ENCODE results near the gene RASSF5.

RASSF5 gene

DNA sequence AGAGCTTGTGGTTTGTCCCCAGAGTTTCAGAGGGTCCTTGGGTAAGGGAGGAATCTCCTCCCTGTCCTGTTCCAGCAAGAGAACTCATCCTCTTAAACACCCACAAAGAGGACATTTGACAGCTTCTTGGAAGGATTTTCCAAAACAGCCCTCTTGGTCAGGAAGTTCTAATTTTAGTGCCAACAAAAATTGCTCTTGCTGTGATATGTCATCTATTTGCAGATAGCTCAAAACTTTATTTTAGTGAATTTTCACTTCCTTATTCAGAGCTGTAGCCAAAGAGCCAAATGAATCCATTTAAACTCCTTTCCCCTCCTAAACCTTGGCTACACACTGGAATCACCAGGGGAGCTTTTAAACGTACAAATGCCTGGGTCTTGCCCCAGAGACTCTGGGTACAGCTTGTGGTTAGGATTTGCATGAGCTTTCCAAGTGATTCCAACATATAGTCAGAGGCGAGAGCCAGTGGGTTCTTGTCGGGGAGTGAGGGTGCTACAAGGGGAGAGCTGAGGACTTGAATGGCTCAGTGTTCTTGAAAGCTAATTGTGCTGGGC is 11.8 kb upstream of the RASSF5 start:
- no peaks in the 10 kb centered on the region for H3K36me3 ChIP-seq (ENCODE audit: low read depth)
- no peak for DNase-seq (ENCODE audit: low spot score)
- H3K27ac ChIP-seq (ENCODE audit: poor library complexity, severe bottlenecking), result no peak overlapping the region
- no peak for ATAC-seq (ENCODE audit: low read depth)
- no peak overlapping the region for H3K4me3 ChIP-seq (ENCODE audit: severe bottlenecking)
- TF ChIP-seq, protein P1, sequence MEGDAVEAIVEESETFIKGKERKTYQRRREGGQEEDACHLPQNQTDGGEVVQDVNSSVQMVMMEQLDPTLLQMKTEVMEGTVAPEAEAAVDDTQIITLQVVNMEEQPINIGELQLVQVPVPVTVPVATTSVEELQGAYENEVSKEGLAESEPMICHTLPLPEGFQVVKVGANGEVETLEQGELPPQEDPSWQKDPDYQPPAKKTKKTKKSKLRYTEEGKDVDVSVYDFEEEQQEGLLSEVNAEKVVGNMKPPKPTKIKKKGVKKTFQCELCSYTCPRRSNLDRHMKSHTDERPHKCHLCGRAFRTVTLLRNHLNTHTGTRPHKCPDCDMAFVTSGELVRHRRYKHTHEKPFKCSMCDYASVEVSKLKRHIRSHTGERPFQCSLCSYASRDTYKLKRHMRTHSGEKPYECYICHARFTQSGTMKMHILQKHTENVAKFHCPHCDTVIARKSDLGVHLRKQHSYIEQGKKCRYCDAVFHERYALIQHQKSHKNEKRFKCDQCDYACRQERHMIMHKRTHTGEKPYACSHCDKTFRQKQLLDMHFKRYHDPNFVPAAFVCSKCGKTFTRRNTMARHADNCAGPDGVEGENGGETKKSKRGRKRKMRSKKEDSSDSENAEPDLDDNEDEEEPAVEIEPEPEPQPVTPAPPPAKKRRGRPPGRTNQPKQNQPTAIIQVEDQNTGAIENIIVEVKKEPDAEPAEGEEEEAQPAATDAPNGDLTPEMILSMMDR (IDR thresholded peaks at IDR 0.05; ENCODE audit: poor library complexity, severe bottlenecking), result no peak
- no peaks in the 10 kb centered on the region for H3K4me1 ChIP-seq (ENCODE audit: insufficient read depth, poor library complexity, severe bottlenecking)
- no peaks in the 10 kb centered on the region for H3K27me3 ChIP-seq (ENCODE audit: insufficient read depth, poor library complexity, severe bottlenecking)
- H3K9me3 ChIP-seq (ENCODE audit: severe bottlenecking), result no peaks in the 10 kb centered on the region

DNA sequence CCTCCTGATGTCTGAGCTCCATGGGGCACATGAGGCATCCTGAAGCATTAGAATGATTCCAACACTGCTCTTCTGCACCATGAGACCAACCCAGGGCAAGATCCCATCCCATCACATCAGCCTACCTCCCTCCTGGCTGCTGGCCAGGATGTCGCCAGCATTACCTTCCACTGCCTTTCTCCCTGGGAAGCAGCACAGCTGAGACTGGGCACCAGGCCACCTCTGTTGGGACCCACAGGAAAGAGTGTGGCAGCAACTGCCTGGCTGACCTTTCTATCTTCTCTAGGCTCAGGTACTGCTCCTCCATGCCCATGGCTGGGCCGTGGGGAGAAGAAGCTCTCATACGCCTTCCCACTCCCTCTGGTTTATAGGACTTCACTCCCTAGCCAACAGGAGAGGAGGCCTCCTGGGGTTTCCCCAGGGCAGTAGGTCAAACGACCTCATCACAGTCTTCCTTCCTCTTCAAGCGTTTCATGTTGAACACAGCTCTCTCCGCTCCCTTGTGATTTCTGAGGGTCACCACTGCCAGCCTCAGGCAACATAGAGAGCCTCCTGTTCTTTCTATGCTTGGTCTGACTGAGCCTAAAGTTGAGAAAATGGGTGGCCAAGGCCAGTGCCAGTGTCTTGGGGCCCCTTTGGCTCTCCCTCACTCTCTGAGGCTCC is 11.1 kb upstream of the RASSF5 start:
- Histone ChIP-seq H3K27ac (ENCODE audit: poor library complexity, severe bottlenecking) (no peak overlapping the region), H3K4me3 (ENCODE audit: severe bottlenecking) (no peak overlapping the region), H3K4me1 (ENCODE audit: insufficient read depth, poor library complexity, severe bottlenecking) (peaks cover 6% of the 10 kb centered on the region), H3K27me3 (ENCODE audit: insufficient read depth, poor library complexity, severe bottlenecking) (no peaks in the 10 kb centered on the region), H3K36me3 (ENCODE audit: low read depth) (no peaks in the 10 kb centered on the region), H3K9me3 (ENCODE audit: severe bottlenecking) (no peaks in the 10 kb centered on the region)
- no peak for DNase-seq (ENCODE audit: low spot score)
- ATAC-seq (ENCODE audit: low read depth), result no peak
- TF ChIP-seq, protein P1 (IDR thresholded peaks at IDR 0.05; ENCODE audit: poor library complexity, severe bottlenecking), result no peak

DNA sequence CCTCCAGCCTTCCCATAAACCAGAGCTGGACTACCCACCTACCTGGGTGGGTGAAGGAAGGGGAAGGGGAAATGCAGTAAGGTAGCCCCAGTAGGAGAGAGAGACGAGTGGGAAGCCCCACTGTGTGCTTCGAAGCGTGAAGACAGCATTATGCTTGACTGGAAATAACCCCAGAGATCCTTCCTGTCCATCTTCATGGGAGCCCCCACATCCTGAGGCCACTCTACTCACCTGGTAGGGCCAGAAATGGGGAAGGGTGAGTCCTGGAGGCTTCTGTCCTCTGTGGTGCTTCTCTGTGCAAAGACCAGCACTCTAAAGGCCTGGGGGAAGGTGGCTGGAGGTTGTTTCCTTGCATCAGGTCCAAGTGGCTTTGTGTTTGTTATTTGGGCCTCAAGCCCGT is 10.0 kb upstream of the RASSF5 start:
- Histone ChIP-seq H3K9me3 (ENCODE audit: severe bottlenecking) (no peaks in the 10 kb centered on the region), H3K27me3 (ENCODE audit: insufficient read depth, poor library complexity, severe bottlenecking) (no peaks in the 10 kb centered on the region), H3K4me3 (ENCODE audit: severe bottlenecking) (no peak overlapping the region), H3K4me1 (ENCODE audit: insufficient read depth, poor library complexity, severe bottlenecking) (peaks cover 11% of the 10 kb centered on the region), H3K27ac (ENCODE audit: poor library complexity, severe bottlenecking) (no peak overlapping the region), H3K36me3 (ENCODE audit: low read depth) (no peaks in the 10 kb centered on the region)
- DNase-seq (ENCODE audit: low spot score) (no peak), ATAC-seq (ENCODE audit: low read depth) (no peak)
- TF ChIP-seq, protein P1 (IDR thresholded peaks at IDR 0.05; ENCODE audit: poor library complexity, severe bottlenecking), result no peak

DNA sequence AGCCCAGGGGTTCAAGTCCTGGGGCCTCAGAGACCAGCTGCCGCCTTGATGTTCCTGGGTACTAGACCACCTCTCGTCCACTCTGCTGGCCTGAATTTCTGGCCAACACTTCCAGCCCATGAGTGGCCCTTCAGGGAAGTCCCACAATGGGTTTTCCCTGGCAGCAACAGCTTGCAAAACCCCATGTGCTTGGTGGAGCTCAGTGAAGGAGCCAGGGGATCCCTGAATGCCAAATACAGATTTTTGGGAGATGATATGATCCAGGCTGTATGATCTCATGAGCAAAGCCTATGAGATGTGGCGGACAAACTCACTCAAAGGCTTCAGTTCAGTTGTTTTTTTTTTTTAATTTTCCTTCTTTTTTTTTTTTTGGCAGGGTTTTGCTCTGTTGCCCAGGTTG is 9.6 kb upstream of the RASSF5 start:
- Histone ChIP-seq H3K4me1 (ENCODE audit: insufficient read depth, poor library complexity, severe bottlenecking) (peaks cover 11% of the 10 kb centered on the region), H3K27ac (ENCODE audit: poor library complexity, severe bottlenecking) (no peak overlapping the region), H3K9me3 (ENCODE audit: severe bottlenecking) (no peaks in the 10 kb centered on the region), H3K36me3 (ENCODE audit: low read depth) (no peaks in the 10 kb centered on the region), H3K4me3 (ENCODE audit: severe bottlenecking) (no peak overlapping the region), H3K27me3 (ENCODE audit: insufficient read depth, poor library complexity, severe bottlenecking) (no peaks in the 10 kb centered on the region)
- DNase-seq (ENCODE audit: low spot score) (no peak), ATAC-seq (ENCODE audit: low read depth) (no peak)
- TF ChIP-seq, protein P1 (IDR thresholded peaks at IDR 0.05; ENCODE audit: poor library complexity, severe bottlenecking), result no peak

DNA sequence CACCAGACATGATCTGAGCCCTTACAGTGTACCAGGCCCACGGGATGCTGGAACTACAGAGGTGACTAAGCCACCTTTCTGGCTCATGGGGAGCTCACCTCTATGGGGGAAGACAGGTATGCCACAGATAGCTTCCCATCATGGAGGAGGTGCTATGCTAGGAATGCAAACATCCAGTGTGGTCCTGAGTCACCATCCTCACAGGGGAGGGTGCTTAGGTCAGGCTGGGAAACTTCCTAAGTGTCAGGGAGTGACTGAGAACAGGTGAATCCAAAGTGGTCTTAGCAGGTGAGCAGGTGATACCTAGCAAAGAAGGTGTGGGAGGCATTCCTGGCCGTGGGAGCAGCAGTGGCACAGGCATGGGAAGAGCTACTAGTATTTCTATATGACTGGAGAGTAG is 8.6 kb upstream of the RASSF5 start:
- TF ChIP-seq, protein P1 (IDR thresholded peaks at IDR 0.05; ENCODE audit: poor library complexity, severe bottlenecking), result no peak
- no peak overlapping the region for H3K27ac ChIP-seq (ENCODE audit: poor library complexity, severe bottlenecking)
- H3K4me3 ChIP-seq (ENCODE audit: severe bottlenecking), result no peak overlapping the region
- H3K4me1 ChIP-seq (ENCODE audit: insufficient read depth, poor library complexity, severe bottlenecking), result peaks cover 16% of the 10 kb centered on the region
- H3K9me3 ChIP-seq (ENCODE audit: severe bottlenecking), result no peaks in the 10 kb centered on the region
- H3K36me3 ChIP-seq (ENCODE audit: low read depth), result no peaks in the 10 kb centered on the region
- peak; percentile 94 for ATAC-seq (ENCODE audit: low read depth)
- no peak for DNase-seq (ENCODE audit: low spot score)
- H3K27me3 ChIP-seq (ENCODE audit: insufficient read depth, poor library complexity, severe bottlenecking), result no peaks in the 10 kb centered on the region
